HG03520 (cell line): ENCODE measurements around the gene C19orf67.
A peak's percentile ranks its signal among the peaks of the same experiment; 100 is the strongest.

Experiments
- ATAC-seq: cut with Tn5 transposase; IDR thresholded peaks from one replicate; pipeline ENCODE4 v1.9.1; 2021; ENCODE audit warnings: mild to moderate bottlenecking, moderate library complexity; ENCODE audit not compliant: unreplicated experiment

The C19orf67 gene

GRCh38 chr19:14085309-14085995, at the start of gene C19orf67:
Gene C19orf67, minus strand, starts transcription at chr19:14085783. Its CDS starts 156 bp downstream, at chr19:14085627.
- no peak for ATAC-seq

GRCh38 chr19:14135355-14135754, 49.8 kb upstream of the C19orf67 start:
- no peak for ATAC-seq

GRCh38 chr19:14127929-14128509, 42.4 kb upstream of the C19orf67 start:
- no peak for ATAC-seq

- no peak for ATAC-seq
Observed at GRCh38 chr19:14127176-14127575, 41.6 kb upstream of the C19orf67 start.

GRCh38 chr19:14122924-14123323, 37.3 kb upstream of the C19orf67 start:
- no peak for ATAC-seq

GRCh38 chr19:14120497-14120780, 34.9 kb upstream of the C19orf67 start:
- ATAC-seq = no peak

GRCh38 chr19:14119644-14120496, 34.3 kb upstream of the C19orf67 start:
- ATAC-seq = no peak

GRCh38 chr19:14119146-14119545, 33.6 kb upstream of the C19orf67 start:
- ATAC-seq = no peak

GRCh38 chr19:14118165-14119051, 32.8 kb upstream of the C19orf67 start:
- ATAC-seq = peak; percentile 19

- peak; percentile 84 for ATAC-seq
Observed at GRCh38 chr19:14117668-14118164, 32.1 kb upstream of the C19orf67 start, which contains the start of gene PRKACA. Gene PRKACA, minus strand, starts transcription at chr19:14117762. Its CDS starts 215 bp downstream, at chr19:14117547.

- ATAC-seq = no peak
Observed at GRCh38 chr19:14116918-14117578, 31.5 kb upstream of the C19orf67 start.

GRCh38 chr19:14116525-14116917, 30.9 kb upstream of the C19orf67 start:
- ATAC-seq = no peak

GRCh38 chr19:14115756-14116155, 30.2 kb upstream of the C19orf67 start:
- no peak for ATAC-seq

- no peak for ATAC-seq
Observed at GRCh38 chr19:14114854-14115253, 29.3 kb upstream of the C19orf67 start.

GRCh38 chr19:14114439-14114838, 28.9 kb upstream of the C19orf67 start:
- no peak for ATAC-seq

- no peak for ATAC-seq
Observed at GRCh38 chr19:14113762-14114414, 28.3 kb upstream of the C19orf67 start.

- ATAC-seq = no peak
Observed at GRCh38 chr19:14112809-14113385, 27.3 kb upstream of the C19orf67 start.

- no peak for ATAC-seq
Observed at GRCh38 chr19:14112051-14112808, 26.6 kb upstream of the C19orf67 start.

GRCh38 chr19:14111486-14111885, 25.9 kb upstream of the C19orf67 start:
- ATAC-seq = no peak
